SK-N-SH treated with all-trans-retinoic acid at 6 μM for 48 hours (cell line): ENCODE data around the gene OR2Z1.

Experiments used
- BACH2 ChIP-seq: fragments of 250-450 bp; sonication (Bioruptor Pico); IDR thresholded peaks from 2 replicates; pipeline ENCODE4 v1.9.0; 2021; ENCODE audit warnings: mild to moderate bottlenecking, borderline replicate concordance
- CSDC2 ChIP-seq: fragments of 250-450 bp; sonication (Bioruptor Pico); IDR thresholded peaks from 2 replicates; pipeline ENCODE4 v1.5.0; 2020; ENCODE audit warnings: mild to moderate bottlenecking, moderate library complexity
- PATZ1 ChIP-seq: fragments of 250-450 bp; sonication (Bioruptor Pico); IDR thresholded peaks from 2 replicates; pipeline ENCODE4 v1.8.0; 2020; ENCODE audit warnings: mild to moderate bottlenecking, moderate library complexity, borderline replicate concordance
- RARB ChIP-seq: fragments of 250-450 bp; sonication (Bioruptor Pico); IDR thresholded peaks from 2 replicates; pipeline ENCODE4 v1.8.0; 2021; ENCODE audit warnings: mild to moderate bottlenecking, moderate library complexity
- TOX ChIP-seq: fragments of 250-450 bp; sonication (Bioruptor Pico); IDR thresholded peaks from 2 replicates; pipeline ENCODE4 v1.8.0; 2021; ENCODE audit warnings: mild to moderate bottlenecking, moderate library complexity, borderline replicate concordance
- TSHZ2 ChIP-seq: fragments of 250-450 bp; sonication (Bioruptor Pico); IDR thresholded peaks from 2 replicates; pipeline ENCODE4 v1.5.0; 2020; ENCODE audit warnings: mild to moderate bottlenecking, moderate library complexity
- ZNF70 ChIP-seq: fragments of 450-650 bp; formaldehyde crosslinking; IDR thresholded peaks from 2 replicates; pipeline ENCODE4 v1.5.0; 2020; ENCODE audit warnings: mild to moderate bottlenecking, moderate library complexity

GRCh38 chr19:8673276-8673891 lies 48.0 kb upstream of the OR2Z1 start:
- TF ChIP-seq RARB (CRISPR knock-in tag) (no peak), PATZ1 (CRISPR knock-in tag) (no peak), BACH2 (CRISPR knock-in tag) (no peak), TSHZ2 (CRISPR knock-in tag) (no peak), ZNF70 (CRISPR knock-in tag) (no peak), CSDC2 (CRISPR knock-in tag) (no peak), TOX (CRISPR knock-in tag) (no peak)
